Stimulated activated CD8-positive, alpha-beta memory T cell treated with anti-CD3 and anti-CD28 coated beads, Interleukin-12 subunit alpha, Interleukin-12 subunit beta, amount 100 ng/mL, for 24 hours (primary cell): ENCODE results near the gene C1GALT1C1L.
"Not testable (repeated sequence)": the region's sequence is repeated elsewhere in the genome, so short reads cannot be mapped to it uniquely, and the experiment has no call there.

ENCODE experiments used
- DNase-seq: peaks from one replicate; pipeline ENCODE4 v3.0.0-alpha.2; 2020; ENCODE audit errors: extremely low read depth

Gene C1GALT1C1L

DNA sequence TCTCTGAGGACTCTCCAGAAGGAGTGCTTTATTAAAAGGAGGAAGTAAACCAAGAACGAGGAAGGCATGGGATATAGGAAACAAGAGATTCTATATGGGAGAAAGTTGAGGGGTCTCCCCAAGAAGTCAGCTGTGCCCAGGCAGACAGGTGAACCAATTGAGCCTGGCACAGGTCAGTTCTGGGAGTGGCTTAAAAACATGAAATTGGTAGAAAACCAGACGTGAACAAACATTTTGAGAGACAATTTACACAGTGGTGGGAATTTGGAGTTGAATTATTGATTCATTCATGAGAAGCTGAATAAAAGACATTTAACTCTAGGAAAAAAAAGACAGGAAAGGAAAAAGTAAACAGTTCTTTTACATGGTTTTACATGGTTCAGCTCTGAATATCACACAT lies 22.7 kb downstream of the C1GALT1C1L start:
- no peak for DNase-seq

- DNase-seq, result no peak
These were observed 27.1 kb downstream of the C1GALT1C1L start for GRCh38 chr2:43648994-43649701.

DNA sequence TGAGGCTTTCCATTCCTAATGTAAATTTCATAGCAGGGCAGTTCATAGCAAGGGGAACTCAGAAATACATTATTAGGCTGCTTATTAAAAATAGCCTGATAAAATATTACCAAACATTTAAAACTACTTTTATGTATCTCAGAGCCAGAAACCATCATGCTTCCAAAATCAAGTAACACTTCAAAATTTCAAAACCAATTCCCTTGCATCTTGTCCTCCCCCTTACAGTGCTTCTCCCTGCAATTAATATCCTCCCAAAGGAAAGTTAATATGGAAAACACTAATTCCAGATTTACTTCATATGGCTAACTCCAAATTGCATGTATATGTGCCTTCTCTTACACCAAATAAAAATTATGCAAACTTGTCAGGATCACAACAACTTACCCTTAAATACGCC lies 32.5 kb downstream of the C1GALT1C1L start:
- DNase-seq, result no peak

GRCh38 chr2:43642363-43642762 lies 33.9 kb downstream of the C1GALT1C1L start:
- DNase-seq, result no peak

GRCh38 chr2:43637030-43637803 lies 39.0 kb downstream of the C1GALT1C1L start, which contains the start of gene PLEKHH2:
TSS of gene PLEKHH2 (plus strand) at chr2:43637260. CDS start at chr2:43644674, 7,414 bp downstream.
- DNase-seq, result peak; percentile 67

DNA sequence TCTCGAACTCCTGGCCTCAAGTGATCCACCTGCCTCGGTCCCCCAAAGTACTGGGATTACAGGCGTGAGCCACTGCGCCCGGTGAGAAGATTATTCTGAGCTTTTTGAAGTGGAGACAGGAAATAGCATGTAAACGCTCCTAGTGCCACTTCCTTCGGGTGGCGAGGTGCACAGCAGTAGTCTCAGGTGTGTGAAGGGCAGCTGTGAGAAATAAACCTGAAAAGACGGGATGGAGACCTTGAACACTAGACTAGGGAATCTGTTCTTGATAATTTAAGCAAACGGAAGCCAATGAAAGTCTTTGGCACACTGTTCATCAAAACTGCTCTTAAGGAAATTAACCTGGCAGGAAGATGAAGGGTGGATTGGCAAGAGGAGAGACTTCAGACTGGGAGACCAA lies 39.6 kb downstream of the C1GALT1C1L start:
- DNase-seq, result no peak

- not testable (repeated sequence) for DNase-seq
These were observed 40.1 kb downstream of the C1GALT1C1L start for GRCh38 chr2:43636153-43636552.

GRCh38 chr2:43634604-43635306 lies 41.5 kb downstream of the C1GALT1C1L start:
- DNase-seq, result no peak

DNA sequence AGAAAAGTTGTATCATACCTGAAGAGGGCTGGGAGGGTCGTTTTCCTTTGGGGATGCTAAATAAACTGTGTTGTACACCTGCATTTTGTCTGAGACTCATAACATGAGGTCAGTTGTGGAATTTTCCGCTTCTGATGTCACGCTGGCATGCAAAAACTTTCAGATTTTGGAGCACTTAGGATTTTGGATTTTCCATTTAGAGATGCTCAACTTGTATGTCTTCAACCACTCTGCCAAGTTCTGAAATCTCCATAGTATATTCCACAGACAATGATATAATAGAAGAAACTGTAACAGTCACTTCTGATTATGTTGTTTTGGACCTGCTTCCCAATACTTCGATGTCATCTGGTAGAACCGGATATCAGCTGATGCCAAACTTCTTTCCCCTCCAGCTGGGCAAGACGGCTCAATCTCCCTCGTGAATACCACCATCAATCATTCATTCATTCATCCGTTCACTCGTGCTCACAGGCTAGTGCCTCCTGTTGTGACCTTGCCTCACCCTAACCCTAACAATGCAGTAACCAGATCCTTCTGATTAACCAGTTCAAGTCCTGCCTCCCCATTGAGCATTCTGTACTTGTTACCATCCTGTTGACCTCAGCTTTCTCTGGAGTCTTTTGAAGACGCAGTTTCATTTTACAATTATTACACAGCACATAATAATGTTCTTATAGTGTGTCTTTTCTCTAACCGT lies 44.5 kb downstream of the C1GALT1C1L start:
- no peak for DNase-seq
